LHCN-M2 (cell line): ENCODE data around the gene TPK1. TPM values are rescaled to one million over a fixed set of nuclear protein-coding genes. Genes with fewer than 3 reads are reported as not detected.
"Not testable (repeated sequence)": the region's sequence is repeated elsewhere in the genome, so short reads cannot be mapped to it uniquely, and the experiment has no call there.

Source experiments
- DNase-seq: peaks from one replicate; pipeline ENCODE4 v3.0.0-alpha.2; 2012; ENCODE audit warnings: low read depth
- total RNA-seq: library from RNA; depleted of rRNA; stranded (reverse); fragments of >200 nt; gene quantifications from 2 replicates; pipeline ENCODE4 v1.2.3, GENCODE V29; 2014

The TPK1 gene
- total RNA-seq, 1 experiment from 2014 or later: 2.3 TPM

DNA sequence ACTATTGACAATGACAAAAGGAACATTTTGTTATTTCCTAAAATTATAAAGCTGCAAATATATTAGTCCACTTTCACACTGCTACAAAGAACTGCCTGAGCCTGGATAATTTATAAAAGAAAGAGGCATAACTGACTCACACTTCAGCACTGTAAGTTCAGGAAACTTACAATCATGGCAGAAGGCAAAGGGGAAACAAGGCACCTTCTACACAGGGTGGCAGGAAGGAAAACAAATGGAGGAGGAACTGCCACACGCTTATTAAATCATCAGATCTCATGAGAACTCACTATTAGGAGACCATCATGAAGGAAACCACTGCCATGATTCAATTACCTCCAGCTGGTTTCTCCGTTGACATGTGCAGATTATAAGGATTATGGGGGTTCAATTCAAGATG lies 203.1 kb downstream of the TPK1 start:
- DNase-seq: no peak

DNA sequence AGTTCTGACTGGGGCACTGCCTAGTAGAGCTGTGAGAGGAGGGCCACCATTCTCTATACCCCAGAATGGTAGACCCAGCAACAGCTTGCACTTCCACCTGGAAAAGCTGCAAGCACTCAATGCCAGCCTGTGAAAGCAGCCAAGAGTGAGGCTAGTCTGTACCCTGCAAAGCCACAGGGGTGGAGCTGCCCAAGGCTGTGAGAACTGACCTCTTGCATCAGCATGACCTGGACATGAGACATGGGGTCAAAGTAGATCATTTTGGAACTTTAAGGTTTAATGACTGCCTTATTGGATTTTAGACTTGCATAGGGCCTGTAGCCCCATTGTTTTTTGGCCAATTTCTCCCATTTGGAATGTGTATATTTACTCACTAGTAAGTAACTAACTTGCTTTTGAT lies 206.3 kb downstream of the TPK1 start:
- no peak for DNase-seq

DNA sequence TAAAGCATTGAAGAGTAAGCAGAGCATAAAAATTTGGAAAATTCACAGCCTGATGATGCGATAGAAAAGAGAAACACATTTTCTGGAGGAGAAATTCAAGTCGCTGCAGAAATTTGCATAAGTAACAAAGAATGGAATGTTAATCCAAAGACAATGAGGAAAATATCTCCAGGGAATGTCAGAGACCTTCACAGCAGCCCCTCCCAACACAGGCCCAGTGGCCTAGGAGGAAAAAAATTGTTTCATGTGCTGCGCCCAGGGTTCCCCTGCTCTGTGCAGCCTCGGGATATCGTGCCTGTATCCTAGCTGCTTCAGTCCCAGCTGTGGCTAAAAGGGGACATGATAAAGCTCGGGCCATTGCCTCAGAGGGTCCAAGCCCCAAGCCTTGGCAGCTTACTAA lies 206.8 kb downstream of the TPK1 start:
- DNase-seq: no peak

DNA sequence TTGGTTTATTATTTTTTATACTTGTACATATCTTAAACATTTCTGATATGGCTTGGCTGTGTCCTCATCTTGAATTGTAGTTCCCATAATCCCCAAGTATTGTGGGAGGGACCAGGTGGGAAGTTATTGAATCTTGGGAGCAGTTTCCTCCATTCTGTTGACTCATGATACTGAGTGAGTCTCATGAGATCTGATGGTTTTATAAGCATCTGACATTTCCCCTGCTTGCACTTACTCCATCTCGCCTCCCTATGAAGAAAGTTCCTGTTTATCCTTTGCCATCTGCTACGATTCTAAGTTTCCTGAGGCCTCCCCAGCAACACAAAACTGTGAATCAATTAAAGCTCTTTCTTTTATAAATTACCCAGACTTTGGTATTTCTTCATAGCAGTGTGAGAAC lies 207.7 kb downstream of the TPK1 start:
- DNase-seq: no peak

DNA sequence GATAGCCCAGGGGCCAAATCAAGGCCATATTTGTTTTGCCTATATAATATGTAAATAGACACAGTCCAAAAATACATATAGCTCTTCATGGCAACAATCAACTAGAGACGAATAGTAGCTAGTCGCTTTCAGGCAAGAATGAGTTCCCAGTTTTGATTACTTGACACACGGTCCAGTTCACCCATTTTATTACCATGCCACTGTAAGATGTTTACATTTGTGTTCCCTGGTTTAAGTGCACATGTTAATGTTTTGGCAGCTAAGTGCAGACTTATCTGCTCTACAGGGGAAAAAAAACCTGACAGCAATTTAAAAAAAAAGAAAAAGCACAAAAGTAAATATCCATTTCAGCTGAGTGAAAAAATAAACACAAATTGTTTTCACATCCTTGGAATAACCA lies 213.1 kb downstream of the TPK1 start:
- no peak for DNase-seq

DNA sequence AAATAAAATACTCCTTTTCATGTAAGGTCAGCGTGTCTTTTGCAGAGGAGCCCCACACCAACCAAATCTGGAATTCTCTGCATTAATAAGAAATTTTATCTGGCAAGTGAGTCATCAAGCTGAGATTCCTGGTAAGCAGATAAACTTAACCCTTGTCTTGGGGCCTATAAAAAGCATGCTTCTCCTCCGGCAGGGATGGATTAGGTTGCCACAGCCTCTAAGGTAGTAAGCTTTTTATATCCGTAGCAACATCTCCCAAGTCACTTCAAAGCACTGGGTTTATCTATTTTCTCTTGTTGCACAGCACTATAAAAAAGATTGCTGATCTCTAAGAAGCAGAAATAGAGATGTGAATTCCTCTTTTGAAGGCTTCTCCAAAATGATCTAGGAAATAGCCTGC lies 229.6 kb downstream of the TPK1 start:
- no peak for DNase-seq

DNA sequence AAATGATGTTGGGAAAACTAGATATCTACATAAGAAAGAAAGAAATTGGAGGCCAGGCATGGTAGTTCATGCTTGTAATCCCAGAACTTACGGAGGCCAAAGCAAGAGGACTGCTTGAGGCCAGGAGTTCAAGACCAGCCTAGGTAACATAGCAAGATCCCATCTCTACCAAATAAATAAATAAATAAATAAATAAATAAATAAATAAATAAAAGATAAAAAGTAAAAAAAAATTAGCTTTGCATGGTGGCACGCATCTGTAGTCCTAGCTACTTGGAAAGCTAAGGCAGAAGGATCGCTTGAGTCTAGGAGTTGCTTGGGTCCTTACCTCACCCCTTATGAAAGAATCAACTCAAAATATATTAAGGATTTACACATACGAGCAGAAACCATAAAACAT lies 238.9 kb downstream of the TPK1 start:
- no peak for DNase-seq

DNA sequence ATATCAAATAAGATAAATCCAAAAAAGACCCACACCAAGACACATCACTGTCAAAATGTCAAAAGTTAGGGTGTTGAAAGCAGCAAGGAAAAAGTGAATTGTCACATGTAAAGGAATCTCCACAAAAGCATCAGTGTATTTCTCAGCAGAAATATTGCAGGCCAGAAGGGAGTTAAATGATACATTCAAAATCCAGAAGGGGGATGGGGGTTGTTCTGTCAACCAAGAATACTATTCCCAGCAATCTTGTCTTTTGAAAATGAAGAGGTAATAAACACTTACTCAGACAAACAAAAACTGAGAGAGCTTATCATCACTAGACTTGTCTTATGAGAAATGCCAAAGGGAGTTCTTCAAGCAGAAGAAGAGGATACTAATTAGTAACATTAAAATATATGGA lies 241.3 kb downstream of the TPK1 start:
- DNase-seq: no peak

DNA sequence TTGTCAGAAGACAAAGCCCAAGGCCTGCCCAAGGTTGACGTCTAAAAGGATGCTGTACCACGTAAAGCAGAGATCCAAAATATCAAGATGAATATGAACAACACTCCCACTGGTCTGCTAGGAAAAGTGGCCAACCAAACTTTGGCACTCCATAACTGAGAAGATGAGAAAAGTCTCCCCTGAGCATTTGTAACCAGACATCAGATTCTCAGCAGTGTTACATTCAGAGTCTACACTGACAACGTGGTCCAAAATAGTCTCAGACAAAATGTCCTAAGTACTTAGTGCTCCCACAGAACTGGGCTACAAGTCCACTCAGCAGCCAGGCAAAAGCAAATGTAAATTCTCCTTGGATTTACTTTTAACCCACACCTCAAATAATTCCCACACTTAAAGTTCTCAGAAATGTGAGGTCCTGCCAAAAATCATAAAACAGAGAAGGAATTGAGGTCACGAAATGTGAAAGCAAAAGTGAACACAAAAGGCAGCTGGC lies 247.2 kb downstream of the TPK1 start:
- DNase-seq: no peak

DNA sequence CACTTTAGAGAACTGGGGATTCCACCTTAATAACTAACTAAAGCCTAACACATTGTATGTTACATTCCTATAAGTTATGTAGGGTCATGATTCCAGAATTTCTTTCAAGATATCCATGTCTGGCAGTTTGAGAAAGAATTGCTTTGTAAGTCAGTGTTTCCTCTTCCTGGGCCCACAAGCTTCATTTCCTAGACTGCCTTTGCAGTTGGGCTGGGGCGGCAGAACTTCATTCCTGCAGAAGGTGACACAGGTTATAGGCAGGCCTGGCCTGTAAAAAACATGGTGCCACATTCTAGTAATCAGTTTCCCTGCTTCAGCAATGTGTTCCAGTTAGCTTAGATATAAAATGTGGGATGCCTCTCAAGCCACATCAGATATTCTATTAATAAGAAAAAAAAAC lies 248.2 kb downstream of the TPK1 start:
- no peak for DNase-seq

DNA sequence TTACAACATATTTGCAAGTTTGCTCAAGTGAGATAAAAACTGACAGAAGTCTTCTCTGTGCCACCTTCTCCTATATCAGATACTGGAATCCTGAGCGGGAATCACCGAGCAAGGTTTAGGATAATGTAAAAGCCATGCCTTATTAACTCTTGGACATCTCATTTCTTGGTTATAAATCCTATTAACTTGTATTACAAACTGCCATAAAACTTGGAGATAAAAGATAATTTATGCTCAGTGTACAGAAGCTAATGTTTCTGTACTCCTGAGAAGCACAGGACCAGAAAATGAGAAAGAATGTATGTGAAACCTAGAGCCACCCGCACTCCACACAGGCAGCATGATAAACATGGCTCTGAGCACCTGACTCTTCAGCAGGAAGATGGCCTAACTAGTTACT lies 251.1 kb downstream of the TPK1 start:
- no peak for DNase-seq

DNA sequence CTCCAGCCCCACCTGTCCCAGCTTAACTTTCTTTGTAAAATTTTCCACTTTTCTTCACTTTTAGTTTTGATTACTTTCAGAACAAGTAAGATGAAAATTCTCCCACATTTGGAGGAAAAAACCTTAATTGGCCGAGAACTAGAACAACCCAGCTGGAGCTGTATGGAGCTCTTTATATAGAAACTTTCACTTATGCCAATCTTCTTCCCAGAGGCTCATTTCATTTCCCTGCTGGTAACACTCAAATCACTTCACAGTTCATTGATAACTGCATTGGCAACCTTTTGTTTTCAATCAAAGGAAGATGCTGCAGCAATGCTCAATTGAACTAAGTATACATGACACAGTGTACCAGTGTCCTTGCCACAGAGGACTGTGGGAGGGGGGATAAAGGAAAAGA lies 256.2 kb downstream of the TPK1 start:
- DNase-seq: no peak

DNA sequence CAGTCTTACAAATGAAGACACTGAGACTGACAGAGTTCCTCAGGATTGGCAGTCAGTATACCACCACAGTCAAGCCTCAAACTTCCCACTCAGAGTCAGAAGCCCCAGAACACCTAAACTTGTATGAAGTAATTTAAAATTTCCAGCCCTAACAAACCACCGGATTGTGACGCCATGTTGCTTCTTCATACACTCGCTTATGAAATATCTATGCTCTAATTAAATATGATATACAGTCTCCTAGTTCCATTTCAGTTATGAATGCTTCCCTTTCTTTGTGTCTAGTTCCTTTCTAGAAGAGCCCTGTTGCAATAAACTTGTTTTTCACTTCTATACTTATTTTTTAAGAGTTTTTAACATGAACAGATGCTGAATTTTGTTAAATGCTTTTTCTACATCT lies 260.4 kb downstream of the TPK1 start:
- no peak for DNase-seq

DNA sequence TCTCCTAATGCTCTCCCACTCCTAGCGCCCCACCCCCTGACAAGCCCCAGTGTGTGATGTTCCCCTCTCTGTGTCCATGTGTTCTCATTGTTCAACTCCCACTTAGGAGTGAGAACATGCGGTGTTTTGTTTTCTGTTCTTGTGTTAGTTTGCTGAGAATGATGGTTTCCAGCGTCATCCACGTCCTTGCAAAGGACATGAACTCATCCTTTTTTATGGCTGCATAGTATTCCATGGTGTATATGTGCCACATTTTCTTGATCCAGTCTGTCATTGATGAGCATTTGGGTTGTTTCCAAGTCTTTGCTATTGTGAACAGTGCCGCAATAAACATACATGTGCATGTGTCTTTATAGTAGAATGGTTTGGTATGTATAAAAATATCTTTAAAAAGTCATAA lies 261.1 kb downstream of the TPK1 start:
- DNase-seq: not testable (repeated sequence)

DNA sequence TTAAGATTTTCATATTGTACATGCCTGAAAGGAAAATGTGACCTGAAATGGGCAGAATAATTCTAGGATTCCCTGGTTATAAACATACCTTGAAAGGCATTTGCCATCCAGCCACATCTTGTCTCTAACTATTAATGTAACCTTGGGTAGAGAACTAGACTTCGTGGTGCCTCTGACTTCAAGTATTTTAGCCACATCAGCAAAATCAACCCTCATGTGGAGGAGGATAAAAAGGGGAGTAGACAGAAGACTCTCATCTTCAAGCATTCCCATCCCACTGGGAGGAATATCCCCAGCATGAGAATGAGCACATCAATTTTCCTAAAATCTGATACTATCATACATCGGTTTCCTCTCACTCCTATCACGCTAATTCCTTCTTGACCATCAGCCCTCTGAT lies 267.6 kb downstream of the TPK1 start:
- no peak for DNase-seq

DNA sequence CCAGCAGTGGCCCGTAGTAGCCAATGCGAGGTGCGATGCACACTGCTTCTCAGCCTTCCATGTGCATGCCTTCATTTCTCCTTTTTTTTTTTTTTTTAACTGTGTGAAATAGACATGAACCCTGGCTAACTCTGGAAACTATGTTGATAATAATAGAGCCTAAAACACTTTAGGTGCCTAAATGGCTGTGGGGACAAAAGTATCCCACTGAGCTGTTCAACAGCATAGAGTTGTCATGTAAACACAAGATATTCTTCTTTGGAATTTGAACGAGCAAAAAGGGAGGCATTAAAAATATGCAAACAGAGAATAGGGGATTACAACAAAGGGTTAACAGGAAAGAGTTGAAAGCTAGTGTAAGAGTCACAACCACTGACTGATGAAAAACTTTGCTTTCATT lies 270.3 kb downstream of the TPK1 start:
- DNase-seq: no peak

DNA sequence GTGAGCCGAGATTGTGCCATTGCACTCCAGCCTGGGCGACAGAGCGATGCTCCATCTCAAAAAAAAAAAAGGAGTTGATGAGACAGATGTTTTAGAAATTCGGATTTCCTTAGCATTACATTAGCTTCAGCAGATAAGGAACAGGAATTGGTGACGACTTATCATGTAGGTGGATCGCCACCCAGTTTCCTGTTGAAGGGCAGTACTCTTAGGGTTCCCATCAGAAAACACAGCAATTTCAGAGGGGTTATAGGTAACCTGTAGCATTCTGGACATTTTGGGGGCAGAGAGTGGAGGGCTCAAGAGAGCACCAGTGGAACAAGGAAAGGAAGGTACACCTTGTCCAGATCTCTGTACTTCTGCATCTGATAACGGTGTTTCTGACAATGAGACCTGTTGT lies 286.0 kb downstream of the TPK1 start:
- no peak for DNase-seq

DNA sequence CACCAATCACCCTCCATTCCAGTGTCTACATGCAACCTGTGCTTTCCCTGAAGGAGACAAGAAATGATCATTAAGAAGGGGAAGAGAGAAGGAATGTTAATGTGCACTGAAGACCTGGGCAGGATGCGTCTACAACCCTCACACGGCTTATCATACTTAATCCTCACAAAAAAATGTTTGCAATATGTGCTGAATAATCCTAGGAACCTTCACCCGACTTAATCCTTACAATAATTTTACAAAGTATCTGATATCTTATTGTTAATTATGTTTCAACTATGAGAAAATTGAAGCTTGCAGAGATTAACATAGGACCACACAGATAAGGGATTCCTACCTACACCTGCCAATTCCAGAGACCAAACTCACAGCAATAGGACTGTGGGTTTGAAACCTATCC lies 287.3 kb downstream of the TPK1 start:
- no peak for DNase-seq

DNA sequence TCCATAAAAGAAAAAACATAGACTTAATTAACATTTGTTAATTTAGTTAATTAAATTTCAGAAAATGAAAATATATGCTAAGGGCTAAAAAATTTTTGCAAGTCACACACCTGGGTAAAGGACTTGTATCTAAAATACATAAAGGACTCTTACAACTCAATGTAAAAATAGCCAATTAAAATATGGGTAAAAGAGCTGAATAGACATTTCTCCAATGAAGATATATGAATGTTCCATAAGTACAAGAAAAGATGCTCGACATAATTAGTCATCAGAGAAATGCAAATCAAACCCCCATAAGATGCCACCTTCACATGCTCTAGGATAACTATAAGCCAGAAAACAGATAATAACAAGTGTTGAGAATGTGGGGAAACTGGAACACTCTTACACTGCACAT lies 288.0 kb downstream of the TPK1 start:
- no peak for DNase-seq

DNA sequence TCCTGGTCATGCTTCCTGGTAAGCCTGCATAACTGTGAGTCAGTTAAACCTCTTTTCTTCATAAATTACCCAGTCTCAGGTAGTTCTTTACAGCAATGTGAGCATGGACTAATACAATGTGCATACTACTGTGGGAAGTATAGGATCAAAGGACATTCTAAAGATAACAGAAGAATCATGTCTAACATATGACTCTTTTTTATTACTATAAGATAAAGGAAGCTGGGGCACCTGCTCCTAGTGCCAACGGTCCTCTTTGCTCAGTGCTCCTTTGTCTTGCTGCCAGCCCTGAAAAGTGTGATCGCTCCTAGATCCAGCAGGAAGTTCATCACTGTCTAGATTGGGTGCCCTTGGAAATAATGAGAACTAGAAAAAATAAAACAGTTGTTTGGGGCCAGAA lies 289.1 kb downstream of the TPK1 start:
- no peak for DNase-seq

DNA sequence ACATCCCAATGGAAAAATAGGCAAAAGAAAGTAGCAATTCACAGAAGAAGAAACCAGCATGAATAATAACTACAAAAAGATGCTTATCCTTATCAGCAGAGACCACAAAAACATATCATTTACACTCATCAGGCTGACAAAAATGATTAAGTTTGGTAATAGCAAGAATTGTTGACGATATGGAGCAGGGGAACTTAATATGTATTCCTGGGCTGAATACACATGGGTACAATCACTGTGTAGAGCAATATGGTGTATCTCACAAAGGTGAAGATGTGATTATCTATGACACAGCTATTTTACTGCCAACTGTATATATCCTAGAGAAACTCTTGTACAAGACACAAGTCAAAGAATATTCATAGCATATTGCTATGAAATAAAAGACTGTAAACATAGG lies 290.5 kb downstream of the TPK1 start:
- DNase-seq: no peak

DNA sequence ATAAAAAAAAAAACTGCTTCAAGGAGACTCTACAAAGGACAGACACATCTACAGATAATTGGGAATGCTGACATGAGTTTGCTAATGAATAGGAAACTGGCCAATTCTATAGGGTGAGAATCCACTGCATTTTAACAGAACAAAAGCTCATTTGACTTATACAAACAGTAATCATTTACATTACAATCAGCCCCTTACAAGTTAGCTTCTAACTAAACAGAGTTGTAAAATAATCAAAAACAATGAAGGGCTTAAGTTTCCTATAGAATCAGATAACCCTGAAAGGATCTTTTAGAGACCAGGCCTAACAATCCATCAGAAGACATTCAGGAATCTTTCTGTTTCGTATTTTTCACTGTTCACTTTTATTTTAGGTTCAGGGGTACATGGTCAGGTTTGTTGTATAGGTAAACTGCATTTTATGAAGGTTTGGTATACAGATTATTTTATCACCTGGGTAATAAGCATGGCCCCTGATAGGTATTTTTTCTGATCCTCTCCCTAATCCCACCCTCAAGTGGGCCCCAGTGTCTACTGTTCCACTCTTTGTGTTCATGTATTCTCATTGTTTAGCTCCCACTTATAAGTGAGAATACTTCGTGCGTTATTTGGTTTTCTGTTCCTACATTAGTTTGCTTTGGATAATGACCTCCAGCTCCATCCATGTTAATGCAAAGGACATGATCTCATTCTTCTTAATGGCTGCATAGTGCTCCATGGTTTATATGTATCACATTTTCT lies 301.0 kb downstream of the TPK1 start:
- no peak for DNase-seq

DNA sequence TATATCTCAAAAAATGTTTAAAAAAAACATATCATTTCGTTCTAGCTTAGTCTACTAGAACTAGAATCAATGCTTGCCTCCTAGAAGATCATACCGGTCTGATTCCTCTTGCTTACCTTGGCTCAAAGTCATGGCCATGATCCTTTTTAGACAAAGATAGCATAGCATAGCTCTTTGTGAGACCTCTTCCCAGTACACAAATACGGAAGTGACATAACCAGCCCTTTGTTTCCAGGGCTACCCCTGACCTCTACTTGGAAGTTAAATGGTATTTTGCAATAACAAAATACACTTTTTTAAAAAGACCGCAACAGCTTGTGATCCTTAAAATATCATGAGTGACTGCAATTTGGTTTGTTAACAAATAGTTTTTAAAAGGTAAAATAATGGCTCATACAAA lies 301.7 kb downstream of the TPK1 start:
- DNase-seq: no peak

DNA sequence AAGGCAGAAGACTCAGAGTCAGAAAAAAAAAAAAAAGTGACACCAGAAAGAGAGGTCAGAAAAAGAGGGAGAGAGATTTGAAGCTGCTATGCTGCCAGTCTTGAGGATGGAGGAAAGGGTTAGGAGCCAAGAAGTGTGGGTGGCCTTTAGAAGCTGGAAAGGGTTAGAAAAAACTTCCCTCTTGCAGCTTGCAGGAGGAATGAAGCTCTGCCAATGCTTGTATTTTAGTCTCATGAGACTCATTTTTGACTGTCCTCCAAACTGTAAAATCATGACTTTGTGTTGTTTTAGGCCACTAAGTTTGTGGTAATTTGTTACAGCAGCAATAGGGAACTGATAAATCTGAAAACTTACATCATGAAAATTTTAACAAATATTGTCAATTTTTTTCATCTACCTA lies 304.7 kb downstream of the TPK1 start:
- DNase-seq: no peak
